ENCODE data around the gene KLC1.

DNA sequence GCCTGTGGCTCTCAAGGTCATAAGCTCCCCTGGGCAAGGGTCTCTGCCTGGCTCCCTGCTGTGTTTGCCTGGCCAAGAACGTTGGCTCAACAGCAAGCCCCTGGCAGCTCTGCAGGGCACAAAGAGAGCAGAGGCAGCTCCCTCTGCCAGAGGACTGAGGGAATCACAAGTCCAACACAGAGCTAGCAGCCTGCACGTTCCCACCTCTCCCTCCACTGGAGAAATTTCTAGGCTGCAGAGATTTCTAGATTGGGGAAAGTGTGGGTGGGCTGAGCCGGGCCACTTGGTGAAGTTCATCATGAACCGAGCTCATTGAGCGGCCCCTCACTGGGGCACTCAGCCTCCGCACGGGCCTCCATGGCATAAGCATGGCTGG is 106.4 kb downstream of the KLC1 start:
- TF ChIP-seq, protein P1, sequence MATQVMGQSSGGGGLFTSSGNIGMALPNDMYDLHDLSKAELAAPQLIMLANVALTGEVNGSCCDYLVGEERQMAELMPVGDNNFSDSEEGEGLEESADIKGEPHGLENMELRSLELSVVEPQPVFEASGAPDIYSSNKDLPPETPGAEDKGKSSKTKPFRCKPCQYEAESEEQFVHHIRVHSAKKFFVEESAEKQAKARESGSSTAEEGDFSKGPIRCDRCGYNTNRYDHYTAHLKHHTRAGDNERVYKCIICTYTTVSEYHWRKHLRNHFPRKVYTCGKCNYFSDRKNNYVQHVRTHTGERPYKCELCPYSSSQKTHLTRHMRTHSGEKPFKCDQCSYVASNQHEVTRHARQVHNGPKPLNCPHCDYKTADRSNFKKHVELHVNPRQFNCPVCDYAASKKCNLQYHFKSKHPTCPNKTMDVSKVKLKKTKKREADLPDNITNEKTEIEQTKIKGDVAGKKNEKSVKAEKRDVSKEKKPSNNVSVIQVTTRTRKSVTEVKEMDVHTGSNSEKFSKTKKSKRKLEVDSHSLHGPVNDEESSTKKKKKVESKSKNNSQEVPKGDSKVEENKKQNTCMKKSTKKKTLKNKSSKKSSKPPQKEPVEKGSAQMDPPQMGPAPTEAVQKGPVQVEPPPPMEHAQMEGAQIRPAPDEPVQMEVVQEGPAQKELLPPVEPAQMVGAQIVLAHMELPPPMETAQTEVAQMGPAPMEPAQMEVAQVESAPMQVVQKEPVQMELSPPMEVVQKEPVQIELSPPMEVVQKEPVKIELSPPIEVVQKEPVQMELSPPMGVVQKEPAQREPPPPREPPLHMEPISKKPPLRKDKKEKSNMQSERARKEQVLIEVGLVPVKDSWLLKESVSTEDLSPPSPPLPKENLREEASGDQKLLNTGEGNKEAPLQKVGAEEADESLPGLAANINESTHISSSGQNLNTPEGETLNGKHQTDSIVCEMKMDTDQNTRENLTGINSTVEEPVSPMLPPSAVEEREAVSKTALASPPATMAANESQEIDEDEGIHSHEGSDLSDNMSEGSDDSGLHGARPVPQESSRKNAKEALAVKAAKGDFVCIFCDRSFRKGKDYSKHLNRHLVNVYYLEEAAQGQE (IDR thresholded peaks at IDR 0.05; ENCODE audit: low read depth), result no peak
- TF ChIP-seq TAF1 (IDR thresholded peaks at IDR 0.05; ENCODE audit: low read depth) (no peak), TCF12 (IDR thresholded peaks at IDR 0.05; ENCODE audit: low read depth) (no peak), RAD21 (IDR thresholded peaks at IDR 0.05; ENCODE audit: low read depth) (no peak), YY1 (IDR thresholded peaks at IDR 0.05; ENCODE audit: low read depth) (no peak), CREB1 (IDR thresholded peaks at IDR 0.05; ENCODE audit: low read depth) (no peak), ZBTB7A (IDR thresholded peaks at IDR 0.05; ENCODE audit: low read depth) (no peak), EP300 (IDR thresholded peaks at IDR 0.05; ENCODE audit: borderline replicate concordance) (no peak), NFIC (IDR thresholded peaks at IDR 0.05) (no peak)
- TF ChIP-seq, protein P2, sequence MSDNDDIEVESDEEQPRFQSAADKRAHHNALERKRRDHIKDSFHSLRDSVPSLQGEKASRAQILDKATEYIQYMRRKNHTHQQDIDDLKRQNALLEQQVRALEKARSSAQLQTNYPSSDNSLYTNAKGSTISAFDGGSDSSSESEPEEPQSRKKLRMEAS (IDR thresholded peaks at IDR 0.05), result no peak
